Measurements from ENCODE around the gene SLAMF8.

Gene SLAMF8

GRCh38 chr1:159849626-159850366 is 23.1 kb downstream of the SLAMF8 start:
- DNase-seq: no peak

GRCh38 chr1:159851407-159851806 is 24.7 kb downstream of the SLAMF8 start:
- DNase-seq: peak; percentile 30

DNA sequence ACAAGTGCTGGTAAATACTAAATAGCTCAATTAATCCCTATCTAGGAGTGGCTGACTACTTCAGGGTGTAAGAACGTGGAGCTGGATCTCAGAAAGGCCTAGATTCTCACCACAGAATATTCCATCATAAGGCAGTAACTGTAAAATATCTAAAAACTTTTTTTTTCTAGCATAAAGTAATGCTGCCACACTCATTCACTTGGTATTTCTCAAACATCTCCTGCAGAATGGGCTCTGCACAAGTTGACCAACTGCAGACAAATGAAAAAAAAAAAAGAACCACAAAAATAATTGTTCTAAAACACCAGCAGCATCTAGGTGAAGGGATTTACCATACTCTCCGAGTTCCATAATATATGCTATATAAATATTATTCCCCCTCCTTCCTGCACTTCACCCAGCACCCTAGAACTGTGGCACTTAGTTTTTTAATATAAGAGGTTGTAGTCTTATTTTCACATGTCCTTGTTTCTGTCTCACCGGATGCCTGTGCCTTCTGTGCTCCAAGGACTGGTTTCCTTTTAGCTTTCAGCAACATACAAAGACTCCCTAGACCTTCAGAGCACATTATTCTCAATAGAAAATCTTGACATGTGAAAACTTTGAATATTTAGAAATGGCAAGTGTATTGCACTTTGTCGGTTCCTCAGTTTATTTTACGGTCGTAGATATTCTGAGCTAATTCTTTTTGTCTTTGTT is 26.9 kb downstream of the SLAMF8 start:
- DNase-seq: no peak

GRCh38 chr1:159854116-159854692 is 27.5 kb downstream of the SLAMF8 start:
- no peak for DNase-seq

DNA sequence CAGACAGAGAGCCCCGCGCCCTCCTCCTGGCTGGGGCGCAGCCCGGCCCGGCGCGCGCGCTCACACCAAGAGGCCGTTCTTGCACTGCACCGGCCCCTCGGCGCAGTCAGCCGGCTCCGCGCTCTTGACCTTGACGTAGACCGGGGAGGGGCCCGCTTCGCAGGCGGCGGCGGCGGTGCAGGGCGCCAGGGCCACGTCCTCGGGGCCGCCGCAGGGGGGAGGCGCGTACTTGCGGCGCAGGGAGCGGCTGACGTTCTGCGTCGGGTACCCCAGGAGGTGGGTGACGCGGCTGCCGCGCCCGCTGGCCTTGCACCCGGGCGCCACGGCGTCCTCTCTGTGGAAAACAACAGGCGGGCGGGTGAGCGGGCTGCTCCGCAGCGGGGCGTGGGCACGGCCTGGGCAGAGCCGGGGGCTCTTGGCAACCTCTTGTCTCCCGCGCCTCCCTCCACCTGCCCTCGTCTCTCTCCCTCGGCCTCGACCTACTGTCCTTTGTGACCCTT is 28.1 kb downstream of the SLAMF8 start:
- DNase-seq: peak; percentile 50

DNA sequence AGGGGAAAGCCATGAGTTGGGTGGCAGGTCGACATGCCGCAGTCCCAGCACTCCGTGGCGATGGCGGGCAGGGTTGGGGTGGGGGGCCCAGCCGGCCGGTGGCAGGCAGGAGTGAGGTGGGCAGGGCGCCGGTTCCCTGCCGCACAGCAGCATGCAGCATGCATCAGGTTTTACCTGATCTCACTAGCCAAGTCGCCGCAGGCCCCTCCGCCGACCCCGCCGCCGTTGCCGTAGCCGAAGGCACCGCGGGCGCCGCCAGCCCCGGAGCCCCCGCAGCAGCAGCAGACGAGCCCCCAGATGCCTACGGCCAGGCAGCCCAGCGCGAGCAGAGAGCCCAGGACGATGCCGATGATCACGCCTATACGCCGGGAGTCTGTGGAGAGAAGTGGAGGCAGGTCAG is 29.0 kb downstream of the SLAMF8 start:
- DNase-seq: no peak

GRCh38 chr1:159856576-159856975 is 29.9 kb downstream of the SLAMF8 start:
- no peak for DNase-seq

DNA sequence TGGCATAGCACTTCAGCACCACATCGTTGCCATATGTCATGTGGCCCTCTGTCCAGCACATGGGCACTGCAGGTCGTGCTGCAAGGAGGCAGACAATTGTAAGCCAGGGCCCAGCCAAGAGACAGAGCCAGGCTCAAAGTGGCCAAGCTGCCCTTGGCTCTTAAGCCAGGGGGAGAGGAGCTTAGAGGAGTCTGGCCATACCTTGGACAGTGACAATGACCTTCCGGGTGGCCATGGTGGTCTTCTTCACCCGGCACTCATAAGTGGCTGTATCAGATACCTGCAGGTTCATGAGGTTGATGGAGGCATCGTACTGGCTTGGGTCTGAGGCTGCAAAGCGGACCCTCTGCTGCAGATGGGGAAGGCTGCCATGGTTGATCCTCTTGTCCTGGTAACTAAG is 31.2 kb downstream of the SLAMF8 start:
- DNase-seq: no peak

DNA sequence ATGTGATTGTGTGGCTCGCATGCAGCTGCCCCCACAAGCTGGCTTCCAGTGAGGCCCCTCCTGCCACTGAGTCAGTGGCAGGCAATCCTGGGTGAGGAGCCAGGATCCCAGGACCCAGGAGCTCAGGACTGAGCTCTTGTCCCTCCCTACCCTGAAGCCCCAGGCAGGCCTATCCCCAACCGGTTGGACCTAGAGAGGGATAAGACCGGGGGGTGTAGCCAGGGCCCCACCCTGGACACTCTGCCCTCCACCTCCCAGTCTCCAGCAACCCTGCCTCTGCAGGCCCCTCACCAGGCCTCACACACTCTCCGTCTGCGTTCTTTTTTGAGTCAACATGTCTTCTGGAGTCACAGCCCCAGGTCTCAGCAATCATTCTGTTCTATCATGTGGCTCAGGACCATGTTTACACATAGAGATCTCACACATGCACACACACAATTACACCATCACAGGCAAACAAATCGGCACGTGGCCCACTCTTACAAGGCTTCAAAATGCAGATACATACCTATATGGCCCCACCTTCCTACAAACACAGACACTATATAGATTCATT is 33.2 kb downstream of the SLAMF8 start:
- DNase-seq: no peak

DNA sequence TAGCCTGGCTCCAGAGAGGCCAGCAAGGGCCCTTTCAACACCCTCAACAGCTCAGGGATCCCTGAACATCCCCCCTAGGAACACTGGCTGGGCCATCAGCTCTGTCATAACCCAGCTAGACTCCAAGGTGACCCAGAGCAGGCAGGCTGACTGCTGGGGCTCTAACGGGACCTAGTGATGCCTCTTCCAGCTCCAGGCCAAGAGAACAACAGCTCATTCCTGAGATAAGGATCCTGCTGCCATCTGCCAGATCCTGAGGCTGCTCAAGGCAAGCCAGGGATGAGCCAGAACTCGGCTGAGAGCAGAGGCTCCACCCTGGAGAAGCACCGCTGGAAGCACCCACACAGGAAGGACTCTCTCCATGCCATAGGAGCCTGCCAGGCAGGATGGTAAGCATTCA is 33.8 kb downstream of the SLAMF8 start:
- DNase-seq: no peak

DNA sequence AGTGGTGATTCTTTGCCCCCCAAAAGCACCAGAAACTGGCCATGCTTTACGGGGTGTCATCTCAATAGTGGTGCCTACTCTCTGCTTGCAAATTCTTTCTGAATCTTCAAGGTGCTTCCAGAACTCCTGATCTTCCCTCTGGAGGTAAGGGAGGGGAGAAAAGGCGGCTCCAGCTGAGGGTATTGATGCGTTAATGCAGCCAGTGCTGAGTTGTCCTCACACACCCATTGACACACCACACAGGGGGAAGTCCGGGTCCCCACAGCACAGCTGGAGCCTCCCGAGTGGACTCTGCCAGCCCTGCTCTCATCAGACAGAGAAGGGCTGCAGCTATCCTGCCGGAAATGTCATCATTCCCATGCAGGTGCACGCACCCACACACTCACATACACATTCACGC is 34.5 kb downstream of the SLAMF8 start:
- no peak for DNase-seq

GRCh38 chr1:159862031-159862430 is 35.4 kb downstream of the SLAMF8 start:
- no peak for DNase-seq

- DNase-seq: no peak
Observed at GRCh38 chr1:159862557-159862956, 35.9 kb downstream of the SLAMF8 start, which contains the start of gene VSIG8. VSIG8 (minus strand) TSS chr1:159862657; CDS start chr1:159862521, 136 bp downstream.

DNA sequence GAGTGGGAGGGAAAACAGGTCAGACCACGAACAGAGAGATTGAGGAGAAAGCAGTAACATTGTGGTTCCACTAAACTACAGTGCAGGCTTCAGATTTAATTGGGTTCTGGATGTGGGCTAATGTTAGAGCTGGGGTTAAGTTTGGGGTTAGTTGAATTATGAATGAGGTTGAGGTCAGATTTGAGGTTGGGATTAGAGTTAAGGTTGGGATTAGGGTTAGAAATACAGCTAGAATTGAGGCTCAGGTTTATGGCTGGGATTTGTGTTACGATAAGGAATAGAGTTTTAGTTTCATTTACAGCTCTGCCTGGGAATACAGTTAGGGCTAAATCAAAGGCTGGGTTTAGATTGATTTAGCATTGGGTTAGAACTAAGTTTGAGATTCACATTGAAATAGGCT is 37.6 kb downstream of the SLAMF8 start:
- peak; percentile 34 for DNase-seq

DNA sequence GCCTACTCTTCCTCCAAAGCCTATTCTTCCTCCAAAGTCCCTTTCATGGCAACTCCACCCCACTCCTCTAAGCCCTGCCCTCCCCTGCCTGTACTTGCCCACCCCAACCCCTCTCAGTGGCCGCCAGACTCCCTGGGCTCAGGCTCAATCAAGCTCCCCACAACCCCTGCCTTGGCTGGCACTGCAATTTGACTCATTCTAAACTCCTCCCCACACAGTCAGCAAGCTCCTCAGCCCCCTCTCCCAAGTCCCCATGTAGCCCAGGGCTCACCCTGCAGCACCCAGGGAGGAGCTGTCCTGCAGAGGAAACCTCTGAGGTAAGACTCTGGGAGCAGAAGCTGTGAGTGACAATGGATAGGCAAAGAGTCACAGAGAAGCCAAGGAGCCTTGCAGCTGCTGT is 39.4 kb downstream of the SLAMF8 start:
- DNase-seq: no peak

- no peak for DNase-seq
Observed at GRCh38 chr1:159866905-159867663, 40.4 kb downstream of the SLAMF8 start.

DNA sequence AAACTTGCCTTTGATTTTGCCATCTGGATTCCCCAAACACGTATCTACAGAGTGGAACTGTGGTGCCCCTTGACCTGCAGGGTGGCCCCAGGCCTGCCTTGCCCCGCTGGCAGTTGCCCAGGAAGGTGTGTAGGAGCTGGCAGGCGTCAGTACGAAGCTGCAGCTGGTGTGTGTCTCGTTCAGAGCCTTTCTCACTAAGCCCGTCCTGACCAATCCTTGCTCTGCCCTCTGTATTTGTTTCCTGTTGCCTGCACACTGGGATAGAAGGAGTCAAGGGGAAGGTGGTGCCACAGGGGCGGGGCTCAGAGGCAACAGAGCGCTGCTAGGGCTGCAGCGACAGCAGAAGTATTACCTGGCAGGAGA is 41.0 kb downstream of the SLAMF8 start:
- DNase-seq: no peak

DNA sequence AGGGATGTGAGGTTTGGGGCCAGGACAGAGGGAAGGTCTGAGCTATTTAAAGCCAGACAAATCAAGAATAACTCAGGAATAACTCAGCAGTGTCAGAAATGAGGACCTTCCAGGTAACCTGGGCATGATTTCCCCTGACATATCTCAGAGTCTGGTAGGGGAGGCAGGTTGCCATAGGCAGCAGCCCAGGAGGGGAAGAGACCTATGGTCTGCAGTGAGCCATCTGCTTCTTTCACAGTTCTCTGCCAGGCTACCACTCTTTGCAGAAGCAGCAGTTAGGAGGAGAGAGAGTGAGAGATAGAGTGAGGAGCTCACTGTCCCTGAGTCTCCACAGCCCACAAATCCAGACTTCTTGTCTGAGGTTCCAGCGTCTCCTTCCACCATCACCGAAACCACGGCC is 42.1 kb downstream of the SLAMF8 start:
- no peak for DNase-seq

GRCh38 chr1:159869173-159869572 is 42.5 kb downstream of the SLAMF8 start:
- peak; percentile 22 for DNase-seq

DNA sequence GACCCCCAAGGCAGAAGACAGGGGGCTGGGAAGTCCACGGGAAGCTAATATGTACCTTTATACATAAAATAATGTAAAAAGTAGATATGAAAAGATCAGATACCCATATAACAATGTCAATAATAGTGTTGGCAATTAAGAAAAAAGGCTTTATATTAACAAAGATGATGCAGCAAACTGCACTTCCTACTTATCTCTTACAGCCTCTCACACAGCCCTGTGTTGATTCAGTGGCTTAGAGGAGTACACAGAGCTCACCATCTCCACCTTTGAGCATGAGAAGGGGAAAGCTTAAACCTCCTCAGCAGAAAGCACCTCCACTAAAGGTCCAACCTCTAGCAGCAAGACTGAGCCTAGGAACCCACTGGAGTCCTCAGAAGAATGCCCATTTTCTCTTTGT is 42.9 kb downstream of the SLAMF8 start:
- peak; percentile 30 for DNase-seq

DNA sequence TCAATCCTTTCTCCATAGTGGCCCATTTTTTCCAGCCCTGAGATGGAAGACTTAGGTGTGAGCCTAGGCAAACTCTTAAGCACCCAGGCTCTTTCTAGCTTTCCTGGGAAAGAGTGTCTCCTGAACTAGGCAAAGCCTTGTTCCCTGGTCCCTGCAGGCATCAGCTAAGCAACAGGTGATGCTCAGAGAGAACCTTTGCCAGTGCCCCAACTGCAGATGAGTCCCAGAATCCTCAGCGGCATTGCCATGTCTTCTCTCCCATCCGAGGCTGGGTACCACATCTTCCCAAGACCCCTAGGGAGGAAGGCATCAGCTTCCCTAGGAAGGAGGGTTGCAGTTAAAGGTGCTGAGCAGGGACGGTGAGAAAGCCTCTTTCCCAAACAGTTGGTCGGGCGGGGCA is 44.0 kb downstream of the SLAMF8 start:
- no peak for DNase-seq

DNA sequence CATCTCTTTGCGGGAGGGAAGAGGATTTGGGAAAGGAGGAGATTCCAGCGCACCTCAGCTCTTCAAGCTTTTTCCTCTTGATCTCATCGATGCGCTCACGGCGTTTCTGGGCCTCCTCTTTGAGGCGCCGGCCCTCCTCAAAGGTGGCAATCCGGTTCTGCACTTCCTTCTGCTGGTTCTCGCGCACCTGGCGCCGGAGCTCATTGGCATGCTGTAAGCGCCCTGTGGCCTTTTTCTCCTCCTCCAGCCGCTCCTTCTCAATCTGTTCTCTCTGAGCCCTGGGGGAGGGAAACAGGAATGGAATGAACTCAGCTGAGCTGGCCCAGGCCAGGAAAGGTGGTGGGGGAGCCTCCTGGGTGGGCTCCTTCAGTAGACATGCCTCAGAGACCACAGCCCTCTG is 46.2 kb downstream of the SLAMF8 start:
- no peak for DNase-seq

- DNase-seq: no peak
Observed at GRCh38 chr1:159873530-159874143, 47.0 kb downstream of the SLAMF8 start.

Data from OCI-M1 (cell line).